Measurements from ENCODE around the gene AQP10. TPM values are rescaled to one million over a fixed set of nuclear protein-coding genes. Genes with fewer than 3 reads are reported as not detected.

AQP10 gene
- total and polyA plus RNA-seq, 9 of the 15 experiments (the other 6 are each of a cell fraction or from before 2014, with no cell fraction given), result 0.37 to 9.7 (median 1.9) TPM

GRCh38 chr1:154324669-154325582 lies 4.0 kb downstream of the AQP10 start, which contains the start of gene ATP8B2 (continued):
- TF ChIP-seq HCFC1 (IDR thresholded peaks at IDR 0.05; ENCODE audit: low read depth, low read length), result peak; percentile 56
- peak; percentile 79 to 89 for TF ChIP-seq MAZ (CRISPR knock-in tag; conservative IDR thresholded peaks at IDR 0.05 in 1 of 2, IDR thresholded peaks at IDR 0.05 in 1 of 2)
- peak; percentile 73 for TF ChIP-seq ZEB2 (IDR thresholded peaks at IDR 0.05)
- no peak for TF ChIP-seq NFIC (IDR thresholded peaks at IDR 0.05)
- peak; percentile 5; the same call in 1 of the 2 replicates for TF ChIP-seq MBD2 (IDR thresholded peaks at IDR 0.05; ENCODE audit: borderline replicate concordance, low read depth)
- peak; percentile 58 for TF ChIP-seq NCOR1 (IDR thresholded peaks at IDR 0.05)
- peak; percentile 25; the same call in 1 of the 2 replicates for TF ChIP-seq POLR2G (IDR thresholded peaks at IDR 0.05; ENCODE audit: low read depth, low read length)
- peak; percentile 61; the same call in 1 of the 2 replicates for TF ChIP-seq MTA1 (IDR thresholded peaks at IDR 0.05; ENCODE audit: borderline replicate concordance)
- TF ChIP-seq TEAD4 (IDR thresholded peaks at IDR 0.05; ENCODE audit: low read length), result peak; percentile 73
- TF ChIP-seq TEAD4 (CRISPR knock-in tag; IDR thresholded peaks at IDR 0.05; ENCODE audit: borderline replicate concordance), result no peak
- 0 out of 2 replicates have a peak, but pooled peaks have one; percentile 12 for TF ChIP-seq ATF7 (IDR thresholded peaks at IDR 0.05)
- TF ChIP-seq ESRRA (IDR thresholded peaks at IDR 0.05; ENCODE audit: borderline replicate concordance, low read depth), result peak; percentile 56; the same call in 1 of the 2 replicates
- 0 out of 2 replicates have a peak, but pooled peaks have one; percentile 8 for TF ChIP-seq ARID1B (IDR thresholded peaks at IDR 0.05)
- TF ChIP-seq YY1 (IDR thresholded peaks at IDR 0.05; ENCODE audit: borderline replicate concordance in 1 of 3, control insufficient read depth in 1 of 3, extremely low read depth in 1 of 3, insufficient read depth in 3 of 3, insufficient read length in 1 of 3, insufficient replicate concordance in 2 of 3, low read depth in 1 of 3, low read length in 2 of 3), result peak; percentile 86 to 94 (median 91)
- no peak for TF ChIP-seq SNAPC5 (CRISPR knock-in tag; IDR thresholded peaks at IDR 0.05)
- TF ChIP-seq RCOR1 (IDR thresholded peaks at IDR 0.05; ENCODE audit: borderline replicate concordance in 1 of 2, low read depth in 2 of 2, low read length in 2 of 2), result peak; percentile 71 to 75; a peak in 3 of 4 replicates
- TF ChIP-seq, protein P1, sequence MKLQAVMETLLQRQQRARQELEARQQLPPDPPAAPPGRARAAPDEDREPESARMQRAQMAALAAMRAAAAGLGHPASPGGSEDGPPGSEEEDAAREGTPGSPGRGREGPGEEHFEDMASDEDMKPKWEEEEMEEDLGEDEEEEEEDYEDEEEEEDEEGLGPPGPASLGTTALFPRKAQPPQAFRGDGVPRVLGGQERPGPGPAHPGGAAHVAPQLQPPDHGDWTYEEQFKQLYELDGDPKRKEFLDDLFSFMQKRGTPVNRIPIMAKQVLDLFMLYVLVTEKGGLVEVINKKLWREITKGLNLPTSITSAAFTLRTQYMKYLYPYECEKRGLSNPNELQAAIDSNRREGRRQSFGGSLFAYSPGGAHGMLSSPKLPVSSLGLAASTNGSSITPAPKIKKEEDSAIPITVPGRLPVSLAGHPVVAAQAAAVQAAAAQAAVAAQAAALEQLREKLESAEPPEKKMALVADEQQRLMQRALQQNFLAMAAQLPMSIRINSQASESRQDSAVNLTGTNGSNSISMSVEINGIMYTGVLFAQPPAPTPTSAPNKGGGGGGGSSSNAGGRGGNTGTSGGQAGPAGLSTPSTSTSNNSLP (IDR thresholded peaks at IDR 0.05; ENCODE audit: borderline replicate concordance, low read depth, low read length), result 0 out of 2 replicates have a peak, but pooled peaks have one; percentile 35
- TF ChIP-seq, protein P2, sequence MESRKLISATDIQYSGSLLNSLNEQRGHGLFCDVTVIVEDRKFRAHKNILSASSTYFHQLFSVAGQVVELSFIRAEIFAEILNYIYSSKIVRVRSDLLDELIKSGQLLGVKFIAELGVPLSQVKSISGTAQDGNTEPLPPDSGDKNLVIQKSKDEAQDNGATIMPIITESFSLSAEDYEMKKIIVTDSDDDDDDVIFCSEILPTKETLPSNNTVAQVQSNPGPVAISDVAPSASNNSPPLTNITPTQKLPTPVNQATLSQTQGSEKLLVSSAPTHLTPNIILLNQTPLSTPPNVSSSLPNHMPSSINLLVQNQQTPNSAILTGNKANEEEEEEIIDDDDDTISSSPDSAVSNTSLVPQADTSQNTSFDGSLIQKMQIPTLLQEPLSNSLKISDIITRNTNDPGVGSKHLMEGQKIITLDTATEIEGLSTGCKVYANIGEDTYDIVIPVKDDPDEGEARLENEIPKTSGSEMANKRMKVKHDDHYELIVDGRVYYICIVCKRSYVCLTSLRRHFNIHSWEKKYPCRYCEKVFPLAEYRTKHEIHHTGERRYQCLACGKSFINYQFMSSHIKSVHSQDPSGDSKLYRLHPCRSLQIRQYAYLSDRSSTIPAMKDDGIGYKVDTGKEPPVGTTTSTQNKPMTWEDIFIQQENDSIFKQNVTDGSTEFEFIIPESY (CRISPR knock-in tag; IDR thresholded peaks at IDR 0.05), result peak; percentile 86
- TF ChIP-seq, protein P3, sequence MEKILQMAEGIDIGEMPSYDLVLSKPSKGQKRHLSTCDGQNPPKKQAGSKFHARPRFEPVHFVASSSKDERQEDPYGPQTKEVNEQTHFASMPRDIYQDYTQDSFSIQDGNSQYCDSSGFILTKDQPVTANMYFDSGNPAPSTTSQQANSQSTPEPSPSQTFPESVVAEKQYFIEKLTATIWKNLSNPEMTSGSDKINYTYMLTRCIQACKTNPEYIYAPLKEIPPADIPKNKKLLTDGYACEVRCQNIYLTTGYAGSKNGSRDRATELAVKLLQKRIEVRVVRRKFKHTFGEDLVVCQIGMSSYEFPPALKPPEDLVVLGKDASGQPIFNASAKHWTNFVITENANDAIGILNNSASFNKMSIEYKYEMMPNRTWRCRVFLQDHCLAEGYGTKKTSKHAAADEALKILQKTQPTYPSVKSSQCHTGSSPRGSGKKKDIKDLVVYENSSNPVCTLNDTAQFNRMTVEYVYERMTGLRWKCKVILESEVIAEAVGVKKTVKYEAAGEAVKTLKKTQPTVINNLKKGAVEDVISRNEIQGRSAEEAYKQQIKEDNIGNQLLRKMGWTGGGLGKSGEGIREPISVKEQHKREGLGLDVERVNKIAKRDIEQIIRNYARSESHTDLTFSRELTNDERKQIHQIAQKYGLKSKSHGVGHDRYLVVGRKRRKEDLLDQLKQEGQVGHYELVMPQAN (IDR thresholded peaks at IDR 0.05; ENCODE audit: borderline replicate concordance), result peak; percentile 45; the same call in 1 of the 2 replicates
